ENCODE data around the gene NPTX2.
"Not testable (repeated sequence)": the region's sequence is repeated elsewhere in the genome, so short reads cannot be mapped to it uniquely, and the experiment has no call there.

The NPTX2 gene

GRCh38 chr7:98617051-98617959 is at the start of gene NPTX2:
NPTX2 (plus strand) TSS chr7:98617285; CDS start chr7:98617462, 177 bp downstream.
- peak; percentile 33 for DNase-seq

DNA sequence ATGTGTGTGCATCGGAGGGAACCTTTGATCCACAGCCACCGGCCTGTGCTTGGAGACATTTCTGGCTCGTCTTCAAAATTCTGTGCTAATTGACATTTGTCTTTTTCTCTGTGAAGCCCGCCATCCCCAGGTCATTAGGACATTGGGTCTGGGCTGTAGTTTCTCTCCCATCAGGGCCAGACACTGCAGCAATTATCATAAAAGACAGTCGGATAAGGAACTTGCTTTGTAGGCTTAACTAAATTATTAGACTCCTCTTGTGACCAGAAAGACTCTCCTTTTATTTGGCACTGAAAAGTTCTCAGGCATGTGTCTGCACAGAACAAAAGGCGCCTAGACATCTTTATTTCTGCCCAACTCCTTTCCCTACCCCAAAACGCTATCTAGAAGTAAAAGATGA is 49.1 kb upstream of the NPTX2 start:
- no peak for DNase-seq

- DNase-seq: no peak
Observed at GRCh38 chr7:98568891-98569290, 48.2 kb upstream of the NPTX2 start.

DNA sequence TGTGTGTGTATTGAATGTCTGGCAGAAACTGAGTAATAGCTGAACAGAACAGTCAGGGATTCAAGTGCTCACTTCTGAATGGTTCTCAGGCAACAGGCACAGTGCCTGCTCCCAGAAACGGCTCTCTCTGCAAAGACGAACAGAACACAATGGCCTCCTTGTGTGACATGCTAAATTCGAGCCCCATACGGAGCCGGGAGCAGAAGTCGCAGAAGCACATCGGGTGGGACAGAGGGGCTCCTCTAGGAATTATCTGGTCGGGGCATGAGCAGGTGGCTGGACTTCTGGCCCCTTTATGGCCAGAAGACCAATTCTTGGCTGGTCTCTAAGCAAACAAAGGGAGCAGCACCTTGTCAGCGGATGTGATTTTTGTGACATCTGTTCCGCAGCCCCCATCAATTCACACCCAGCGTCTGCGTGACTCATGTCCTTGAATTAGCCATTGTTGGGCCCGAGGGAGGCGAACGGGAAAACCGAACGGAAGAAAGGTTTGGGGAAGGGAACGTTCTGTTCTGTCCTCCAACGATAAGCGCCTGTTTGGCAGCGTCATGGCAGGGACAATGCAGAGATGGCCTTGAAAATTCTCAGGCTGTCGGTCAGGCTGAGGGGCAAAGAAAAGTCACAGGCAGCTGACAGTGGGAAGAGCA is 47.3 kb upstream of the NPTX2 start:
- no peak for DNase-seq

- no peak for DNase-seq
Observed at GRCh38 chr7:98571006-98571405, 46.1 kb upstream of the NPTX2 start.

GRCh38 chr7:98571986-98572385 is 45.1 kb upstream of the NPTX2 start:
- DNase-seq: no peak

- DNase-seq: not testable (repeated sequence)
Observed at GRCh38 chr7:98572716-98573115, 44.4 kb upstream of the NPTX2 start.

DNA sequence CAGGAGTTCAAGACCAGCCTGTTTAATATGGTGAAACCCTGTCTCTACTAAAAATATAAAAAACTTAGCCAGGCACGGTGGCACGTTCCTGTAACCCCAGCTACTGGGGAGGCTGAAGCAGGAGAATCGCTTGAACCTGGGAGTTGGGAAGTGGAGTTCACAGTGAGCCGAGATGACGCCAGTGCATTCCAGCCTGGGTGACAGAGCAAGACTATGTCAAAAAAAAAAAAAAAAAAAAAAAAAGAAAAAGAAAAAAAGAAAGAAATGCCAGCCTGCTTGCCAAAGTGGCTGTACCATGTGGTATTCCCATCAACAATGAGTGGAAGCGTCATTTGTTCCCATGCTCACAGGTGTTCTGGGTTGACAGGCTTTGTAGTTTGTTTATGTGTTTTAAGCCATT is 43.3 kb upstream of the NPTX2 start:
- no peak for DNase-seq

DNA sequence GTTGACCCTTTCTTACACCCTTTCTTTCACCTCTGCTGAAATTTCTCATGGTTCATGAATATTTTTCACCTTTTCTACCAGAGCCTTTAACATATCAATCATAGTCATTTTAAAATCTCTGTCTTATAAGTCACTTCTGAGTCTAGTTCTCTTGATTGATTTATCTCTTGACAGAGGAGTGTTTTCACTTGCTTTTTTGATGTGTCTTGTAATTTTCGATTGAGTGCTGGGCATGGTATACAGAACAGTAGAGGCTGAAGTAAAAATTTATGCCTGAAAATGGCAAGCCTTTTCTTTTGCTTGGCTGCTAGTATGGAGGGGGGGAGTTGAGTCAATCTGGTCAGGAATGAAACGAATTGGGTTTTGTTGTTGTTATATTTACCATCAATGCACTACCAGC is 41.2 kb upstream of the NPTX2 start:
- DNase-seq: no peak

DNA sequence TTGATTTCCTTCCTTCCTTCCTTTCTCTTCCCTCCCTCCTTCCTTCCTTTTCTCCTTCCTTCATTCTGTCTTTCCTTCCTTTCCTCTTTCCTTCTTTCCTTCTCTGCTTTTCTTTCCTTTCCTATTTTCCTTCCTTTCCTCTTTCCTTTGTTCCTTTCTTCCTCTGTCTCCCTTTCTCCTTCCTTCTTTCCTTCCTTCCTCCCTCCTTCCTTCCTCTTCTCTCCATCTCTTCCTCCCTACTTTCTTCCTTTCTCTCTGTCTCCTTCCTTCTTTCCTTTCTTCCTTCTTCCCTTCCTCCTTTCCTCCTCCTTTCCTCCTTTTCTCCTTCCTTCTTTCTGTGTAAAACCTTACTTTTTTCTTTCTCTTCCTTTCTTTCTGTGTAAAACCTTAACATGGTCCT is 32.3 kb upstream of the NPTX2 start:
- DNase-seq: no peak

- DNase-seq: no peak
Observed at GRCh38 chr7:98591926-98592325, 25.2 kb upstream of the NPTX2 start.

- DNase-seq: no peak
Observed at GRCh38 chr7:98594348-98594747, 22.7 kb upstream of the NPTX2 start.

DNA sequence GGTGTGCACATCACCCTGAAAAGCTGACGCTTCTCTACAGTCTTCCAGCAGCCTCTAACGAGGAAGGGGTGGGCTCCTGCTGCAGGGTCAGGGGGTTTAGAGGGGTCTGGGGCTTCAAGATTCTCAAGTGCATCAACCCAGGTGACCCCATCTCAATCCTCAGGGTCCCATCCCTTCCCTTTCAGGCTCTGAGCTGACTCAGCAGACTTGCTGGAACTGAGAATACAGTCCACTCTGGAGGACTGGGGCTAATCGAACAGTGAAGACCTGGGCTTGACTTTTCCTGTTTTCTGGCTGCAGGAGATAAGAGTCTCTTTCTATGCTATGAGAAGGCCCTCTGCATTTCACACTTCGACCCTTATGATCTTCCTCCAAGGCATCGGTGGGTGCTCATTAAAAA is 22.3 kb upstream of the NPTX2 start:
- no peak for DNase-seq

GRCh38 chr7:98598846-98599615 is 18.1 kb upstream of the NPTX2 start:
- no peak for DNase-seq

DNA sequence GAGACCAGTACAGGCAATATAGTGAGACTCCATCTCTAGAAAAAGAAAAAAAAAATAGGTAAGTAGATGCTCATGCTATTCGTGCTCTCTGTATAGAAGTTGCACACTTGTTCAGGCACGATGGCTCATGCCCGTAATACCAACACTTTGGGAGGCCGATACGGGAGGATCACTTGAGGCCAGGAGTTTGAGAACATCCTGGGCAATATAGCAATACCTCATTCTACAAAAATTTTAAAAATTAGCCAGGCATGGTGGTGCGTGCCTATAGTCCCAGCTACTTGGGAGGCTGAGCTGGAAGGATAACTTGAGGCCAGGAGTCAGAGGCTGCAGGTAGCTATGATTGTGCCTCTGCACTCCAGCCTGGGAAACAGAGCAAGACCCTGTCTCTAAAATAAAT is 17.2 kb upstream of the NPTX2 start:
- no peak for DNase-seq

GRCh38 chr7:98602755-98603398 is 14.2 kb upstream of the NPTX2 start:
- DNase-seq: no peak

GRCh38 chr7:98603399-98603788 is 13.7 kb upstream of the NPTX2 start:
- no peak for DNase-seq

- DNase-seq: peak; percentile 35
Observed at GRCh38 chr7:98613601-98614425, 3.3 kb upstream of the NPTX2 start.

DNA sequence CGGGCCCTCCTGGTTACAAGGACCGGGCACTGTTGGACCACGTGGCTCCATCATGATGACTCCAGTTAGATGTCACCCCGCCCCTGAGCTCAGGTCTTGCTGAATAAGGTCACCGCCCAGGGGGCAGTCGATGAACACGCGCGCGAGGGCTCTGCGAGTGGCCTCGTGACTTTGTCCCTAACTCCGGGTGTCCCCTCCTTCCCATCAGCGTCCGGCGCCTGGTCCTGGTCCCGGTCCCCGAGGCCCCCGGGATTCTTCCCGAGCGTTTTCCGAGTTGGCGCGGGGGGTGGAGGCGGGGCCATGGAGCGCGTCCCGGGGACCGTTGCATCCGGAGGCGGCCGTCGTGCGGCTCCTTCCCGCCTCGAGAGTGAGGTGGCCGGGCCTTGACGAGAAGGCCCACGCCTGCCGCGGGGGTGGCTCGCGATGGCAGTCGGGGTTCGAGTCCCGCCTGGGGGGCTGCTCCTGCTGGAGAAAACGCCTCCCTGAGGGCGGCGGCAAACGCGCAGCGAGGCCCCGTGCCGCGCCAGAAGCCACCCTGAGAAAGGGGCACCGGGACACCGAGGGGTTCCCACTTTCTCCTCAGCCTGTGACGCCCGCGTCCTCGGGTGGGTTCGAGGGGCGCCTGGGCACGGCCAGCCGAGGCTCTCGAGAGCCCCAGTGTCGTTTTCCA is 569 bp upstream of the NPTX2 start:
- no peak for DNase-seq

GRCh38 chr7:98617960-98618418 is 904 bp downstream of the NPTX2 start:
- no peak for DNase-seq

- peak; percentile 8 for DNase-seq
Observed at GRCh38 chr7:98618786-98619185, 1.7 kb downstream of the NPTX2 start.

All from fibroblast of upper back skin (primary cell).